Measurements from ENCODE around the gene ELAPOR1.
"Not testable (repeated sequence)": the region's sequence is repeated elsewhere in the genome, so short reads cannot be mapped to it uniquely, and the experiment has no call there.

The ELAPOR1 gene

GRCh38 chr1:109135940-109136339, 22.0 kb downstream of the ELAPOR1 start:
- DNase-seq (ENCODE audit: low read depth): no peak
- H3K4me3 ChIP-seq (ENCODE audit: control insufficient read depth, low read depth, low read length): no peak overlapping the region
- TF ChIP-seq CTCF (conservative IDR thresholded peaks at IDR 0.05; ENCODE audit: control insufficient read depth, insufficient read depth, low read depth, low read length): no peak

- no peak for TF ChIP-seq CTCF (conservative IDR thresholded peaks at IDR 0.05; ENCODE audit: control insufficient read depth, insufficient read depth, low read depth, low read length)
- no peak overlapping the region for H3K4me3 ChIP-seq (ENCODE audit: control insufficient read depth, low read depth, low read length)
These were observed 22.9 kb downstream of the ELAPOR1 start for GRCh38 chr1:109136766-109137165.

GRCh38 chr1:109137958-109138357, 24.0 kb downstream of the ELAPOR1 start:
- no peak for TF ChIP-seq CTCF (conservative IDR thresholded peaks at IDR 0.05; ENCODE audit: control insufficient read depth, insufficient read depth, low read depth, low read length)
- no peak overlapping the region for H3K4me3 ChIP-seq (ENCODE audit: control insufficient read depth, low read depth, low read length)
- no peak for DNase-seq (ENCODE audit: low read depth)

More at GRCh38 chr1:109136766-109137165, 22.9 kb downstream of the ELAPOR1 start:
- no peak for DNase-seq (ENCODE audit: low read depth)

GRCh38 chr1:109138358-109138757, 24.4 kb downstream of the ELAPOR1 start:
- DNase-seq (ENCODE audit: low read depth): no peak
- no peak for TF ChIP-seq CTCF (conservative IDR thresholded peaks at IDR 0.05; ENCODE audit: control insufficient read depth, insufficient read depth, low read depth, low read length)
- H3K4me3 ChIP-seq (ENCODE audit: control insufficient read depth, low read depth, low read length): no peak overlapping the region

- no peak for DNase-seq (ENCODE audit: low read depth)
These were observed 26.5 kb downstream of the ELAPOR1 start for GRCh38 chr1:109140392-109140791.

GRCh38 chr1:109142260-109142659, 28.3 kb downstream of the ELAPOR1 start:
- no peak for DNase-seq (ENCODE audit: low read depth)
- H3K4me3 ChIP-seq (ENCODE audit: control insufficient read depth, low read depth, low read length): no peak overlapping the region
- TF ChIP-seq CTCF (conservative IDR thresholded peaks at IDR 0.05; ENCODE audit: control insufficient read depth, insufficient read depth, low read depth, low read length): no peak

More at GRCh38 chr1:109140392-109140791, 26.5 kb downstream of the ELAPOR1 start:
- TF ChIP-seq CTCF (conservative IDR thresholded peaks at IDR 0.05; ENCODE audit: control insufficient read depth, insufficient read depth, low read depth, low read length): no peak
- no peak overlapping the region for H3K4me3 ChIP-seq (ENCODE audit: control insufficient read depth, low read depth, low read length)

- H3K4me3 ChIP-seq (ENCODE audit: control insufficient read depth, low read depth, low read length); DNase-seq (ENCODE audit: low read depth): not testable (repeated sequence)
These were observed 28.8 kb downstream of the ELAPOR1 start for GRCh38 chr1:109142725-109143124.
